Skin of body (tissue), 2 donors: ENCODE data around the gene MZF1. TPM values are rescaled to one million over a fixed set of nuclear protein-coding genes. Genes with fewer than 3 reads are reported as not detected.
"Not testable (repeated sequence)": the region's sequence is repeated elsewhere in the genome, so short reads cannot be mapped to it uniquely, and the experiment has no call there.

ENCODE experiments used
- DNase-seq: peaks from one replicate; lab custom pipeline; 2025; lab: John Stamatoyannopoulos, UW
- total RNA-seq: library from RNA; depleted of rRNA; stranded (reverse); fragments of >200 nt; gene quantifications from one replicate; pipeline ENCODE4 v1.2.3, GENCODE V29; 2014

MZF1 gene
- 11.0 TPM for total RNA-seq

GRCh38 chr19:58572818-58573657 is at the start of gene MZF1:
TSS of gene MZF1 (minus strand) at chr19:58573335. CDS start at chr19:58571389, 1,946 bp downstream.
- no peak for DNase-seq

- DNase-seq, result not testable (repeated sequence)
Measured at GRCh38 chr19:58607213-58607612, 34.1 kb upstream of the MZF1 start.

GRCh38 chr19:58606251-58606896 is 33.2 kb upstream of the MZF1 start:
- not testable (repeated sequence) for DNase-seq

- no peak for DNase-seq
Measured at GRCh38 chr19:58586133-58586765, 13.1 kb upstream of the MZF1 start.

- DNase-seq, result no peak
Measured at GRCh38 chr19:58585442-58586132, 12.5 kb upstream of the MZF1 start.

GRCh38 chr19:58584498-58585441 is 11.6 kb upstream of the MZF1 start:
- DNase-seq, result no peak

GRCh38 chr19:58582985-58583384 is 9.8 kb upstream of the MZF1 start:
- DNase-seq, result no peak

GRCh38 chr19:58581227-58582141 is 8.3 kb upstream of the MZF1 start:
- DNase-seq, result no peak

GRCh38 chr19:58579473-58580142 is 6.5 kb upstream of the MZF1 start:
- no peak for DNase-seq

GRCh38 chr19:58578012-58578925 is 5.1 kb upstream of the MZF1 start:
- DNase-seq, result no peak

GRCh38 chr19:58577581-58577980 is 4.4 kb upstream of the MZF1 start:
- DNase-seq, result not testable (repeated sequence)

- DNase-seq, result no peak
Measured at GRCh38 chr19:58575183-58576041, 2.3 kb upstream of the MZF1 start.

GRCh38 chr19:58573658-58574164 is 576 bp upstream of the MZF1 start:
- DNase-seq, result no peak

- no peak for DNase-seq
Measured at GRCh38 chr19:58572026-58572817, 913 bp downstream of the MZF1 start.

GRCh38 chr19:58571575-58571947 is 1.6 kb downstream of the MZF1 start:
- no peak for DNase-seq
